GM18858 (cell line): ENCODE results near the gene GALNT17.
"Not testable (repeated sequence)": the region's sequence is repeated elsewhere in the genome, so short reads cannot be mapped to it uniquely, and the experiment has no call there.

Experiments
- ATAC-seq: cut with Tn5 transposase; IDR thresholded peaks from one replicate; pipeline ENCODE4 v1.9.1; 2021; ENCODE audit not compliant: unreplicated experiment

Gene GALNT17

GRCh38 chr7:71157757-71158156, 25.8 kb downstream of the GALNT17 start:
- no peak for ATAC-seq

- ATAC-seq = no peak
Measured at GRCh38 chr7:71165708-71166107, 33.8 kb downstream of the GALNT17 start.

DNA sequence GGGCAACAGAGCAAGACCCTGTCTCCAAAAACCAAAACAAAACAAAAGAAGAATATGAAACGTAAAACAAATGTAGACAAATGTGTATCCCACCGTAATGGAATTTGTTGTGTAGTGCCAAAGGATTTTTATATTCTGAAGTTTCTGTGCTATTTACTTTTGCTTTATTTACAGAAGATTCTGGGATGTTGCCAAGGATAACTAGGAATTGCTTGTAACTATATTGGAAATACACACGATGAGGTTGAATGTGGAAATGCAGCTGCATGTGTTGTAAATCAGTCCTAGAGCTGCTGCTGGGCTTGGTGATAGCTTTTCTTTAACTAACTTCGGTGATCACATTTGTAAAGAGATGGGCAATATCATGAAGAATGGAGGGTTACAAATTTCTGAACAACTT, 39.5 kb downstream of the GALNT17 start:
- no peak for ATAC-seq

GRCh38 chr7:71173955-71174354, 42.0 kb downstream of the GALNT17 start:
- ATAC-seq = no peak

- ATAC-seq = no peak
Measured at GRCh38 chr7:71182438-71182935, 50.5 kb downstream of the GALNT17 start.

DNA sequence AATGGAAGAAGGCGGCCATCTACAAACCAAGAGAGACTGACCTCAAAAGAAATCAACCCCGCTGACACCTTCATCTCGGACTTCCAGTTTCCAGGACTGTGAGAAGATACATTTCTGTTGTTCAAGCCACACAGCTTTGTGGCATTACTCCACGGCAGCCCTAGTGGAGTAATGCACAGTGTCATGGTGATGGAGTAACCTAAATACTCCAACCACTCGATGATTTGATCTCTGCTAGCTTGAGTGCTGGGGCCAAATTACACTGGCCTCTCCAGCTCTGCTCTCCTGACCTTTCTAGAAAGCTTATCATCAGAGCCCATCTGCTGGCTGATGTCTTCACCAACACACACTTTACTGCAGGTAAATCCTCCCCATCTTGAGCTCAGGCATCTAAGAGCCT, 52.2 kb downstream of the GALNT17 start:
- ATAC-seq = no peak

DNA sequence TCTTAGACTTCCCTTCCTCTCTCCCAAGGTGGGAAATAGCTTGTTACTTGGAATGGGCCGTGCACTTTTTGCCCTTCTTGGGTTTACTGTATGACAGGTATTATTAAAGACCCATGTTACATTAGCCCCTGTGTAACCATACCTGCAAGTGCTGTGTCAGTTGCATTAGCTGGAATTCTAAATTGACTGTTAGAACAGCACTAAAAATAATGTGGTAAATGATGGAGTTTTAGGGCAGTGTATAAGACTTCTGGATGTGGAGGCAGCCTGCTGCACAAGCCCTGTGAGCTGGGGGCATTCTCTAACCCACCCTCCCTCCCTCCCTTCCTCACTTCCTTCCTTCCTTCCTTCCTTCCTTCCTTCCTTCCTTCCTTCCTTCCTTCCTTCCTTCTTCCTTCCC, 52.7 kb downstream of the GALNT17 start:
- no peak for ATAC-seq

DNA sequence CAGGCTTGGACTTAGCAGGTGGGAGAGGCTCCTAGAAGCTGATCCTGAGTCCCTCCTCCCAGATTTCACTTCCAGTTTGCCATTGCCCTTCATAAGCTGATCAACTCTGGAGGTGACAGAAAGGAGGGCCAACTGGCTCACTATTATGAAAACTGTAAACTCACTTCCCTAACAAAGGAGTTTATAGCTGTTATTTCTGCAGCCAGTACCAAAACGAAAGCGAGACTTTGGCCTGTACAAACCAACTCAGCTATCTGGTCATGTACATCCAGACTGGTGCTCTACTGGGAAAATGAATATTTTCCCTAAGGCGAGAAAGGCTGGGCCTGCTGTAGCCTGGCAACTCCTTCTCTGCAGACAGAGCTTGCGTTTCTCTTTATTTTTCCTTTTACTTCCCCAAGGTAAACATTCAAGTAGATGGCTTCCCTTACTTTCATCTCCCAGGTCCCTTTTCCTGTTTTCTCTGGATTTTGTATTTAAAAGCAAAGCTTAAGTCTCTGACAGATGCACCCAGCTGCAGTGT, 54.7 kb downstream of the GALNT17 start:
- ATAC-seq = no peak

DNA sequence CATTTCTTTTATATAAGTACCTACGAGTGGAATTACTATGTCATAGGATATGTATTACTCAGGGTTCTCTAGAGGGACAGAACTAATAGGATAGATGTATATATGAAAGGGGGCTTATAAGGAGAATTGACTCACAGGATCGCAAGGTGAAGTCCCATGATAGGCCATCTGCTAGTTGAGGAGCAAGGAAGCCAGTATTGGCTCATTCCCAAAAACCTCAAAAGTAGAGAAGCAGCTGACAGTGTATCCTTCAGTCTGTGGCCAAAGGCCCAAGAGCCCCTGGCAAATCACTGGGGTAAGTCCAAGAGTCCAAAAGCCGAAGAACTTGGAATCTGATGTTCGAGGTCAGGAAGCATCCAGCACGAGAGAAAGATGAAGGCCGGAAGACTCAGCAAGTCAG, 59.8 kb downstream of the GALNT17 start:
- no peak for ATAC-seq

GRCh38 chr7:71193099-71193810, 61.3 kb downstream of the GALNT17 start:
- ATAC-seq = no peak

GRCh38 chr7:71198391-71198790, 66.4 kb downstream of the GALNT17 start:
- ATAC-seq = no peak

GRCh38 chr7:71198887-71199286, 66.9 kb downstream of the GALNT17 start:
- no peak for ATAC-seq

GRCh38 chr7:71206184-71206583, 74.2 kb downstream of the GALNT17 start:
- ATAC-seq = no peak

DNA sequence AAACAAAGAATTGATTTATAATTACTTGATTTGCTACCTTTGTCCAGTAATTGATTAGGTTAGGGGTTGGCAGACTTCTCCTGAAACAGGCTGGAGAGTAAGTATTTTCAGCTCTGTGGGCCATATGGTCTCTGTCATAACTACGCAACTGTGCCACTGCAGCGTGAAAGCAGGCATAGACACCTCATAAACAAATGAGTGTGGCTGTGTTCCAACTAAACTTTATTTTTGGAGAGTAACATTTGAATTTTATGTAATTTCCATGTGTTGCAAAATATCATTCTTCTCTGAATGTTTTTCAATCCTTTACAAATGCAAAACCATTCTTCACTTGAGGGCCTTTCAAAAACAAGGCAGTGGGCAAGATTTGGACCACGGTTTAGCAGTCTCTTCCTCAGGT, 76.9 kb downstream of the GALNT17 start:
- no peak for ATAC-seq

DNA sequence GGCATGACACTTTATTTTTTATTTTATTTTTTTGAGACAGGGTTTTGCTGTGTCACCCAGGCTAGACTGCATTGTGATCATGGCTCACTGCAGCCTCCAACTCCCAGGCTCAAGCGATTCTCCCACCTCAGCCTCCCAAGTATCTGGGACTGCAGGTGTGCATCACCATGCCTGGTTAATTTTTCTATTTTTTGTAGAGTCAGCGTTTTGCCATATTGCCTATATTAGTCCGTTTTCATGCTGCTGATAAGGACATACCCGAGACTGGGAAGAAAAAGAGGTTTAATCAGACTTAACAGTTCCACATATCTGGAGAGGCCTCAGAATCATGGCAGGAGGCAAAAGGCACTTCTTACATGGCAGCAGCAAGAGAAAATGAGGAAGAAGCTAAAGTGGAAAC, 77.5 kb downstream of the GALNT17 start:
- not testable (repeated sequence) for ATAC-seq

DNA sequence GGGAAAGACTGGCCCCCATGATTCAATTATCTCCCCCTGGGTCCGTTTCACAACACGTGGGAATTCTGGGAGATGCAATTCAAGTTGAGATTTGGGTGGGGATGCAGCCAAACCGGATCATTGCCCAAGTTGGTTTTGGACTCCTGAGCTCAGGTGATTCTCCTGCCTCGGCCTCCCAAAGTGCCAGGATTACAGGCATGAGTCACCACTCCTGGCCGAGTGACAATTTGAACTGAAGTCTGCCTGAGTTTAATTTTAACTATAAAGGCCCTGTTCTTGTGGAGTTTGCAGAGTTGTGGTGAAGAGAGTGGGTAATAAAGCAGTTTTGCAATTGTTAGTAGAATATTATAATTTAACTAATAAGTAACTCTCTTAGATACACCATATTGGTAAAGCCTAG, 78.3 kb downstream of the GALNT17 start:
- no peak for ATAC-seq

DNA sequence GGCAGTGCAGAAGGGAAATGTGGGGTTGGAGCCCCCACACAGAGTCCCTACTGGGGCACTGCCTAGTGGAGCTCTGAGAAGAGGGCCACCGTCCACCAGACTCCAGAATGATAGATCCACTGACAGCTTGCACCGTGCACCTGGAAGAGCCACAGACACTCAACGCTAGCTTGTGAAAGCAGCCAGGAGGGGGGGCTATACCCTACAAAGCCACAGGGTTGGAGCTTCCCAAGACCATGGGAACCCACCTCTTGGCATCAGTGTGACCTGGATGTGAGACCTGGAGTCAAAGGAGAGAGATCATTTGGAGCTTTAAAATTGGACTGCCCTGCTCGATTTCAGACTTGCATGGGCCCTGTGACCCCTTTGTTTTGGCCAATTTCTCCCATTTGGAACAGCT, 80.5 kb downstream of the GALNT17 start:
- ATAC-seq = not testable (repeated sequence)

DNA sequence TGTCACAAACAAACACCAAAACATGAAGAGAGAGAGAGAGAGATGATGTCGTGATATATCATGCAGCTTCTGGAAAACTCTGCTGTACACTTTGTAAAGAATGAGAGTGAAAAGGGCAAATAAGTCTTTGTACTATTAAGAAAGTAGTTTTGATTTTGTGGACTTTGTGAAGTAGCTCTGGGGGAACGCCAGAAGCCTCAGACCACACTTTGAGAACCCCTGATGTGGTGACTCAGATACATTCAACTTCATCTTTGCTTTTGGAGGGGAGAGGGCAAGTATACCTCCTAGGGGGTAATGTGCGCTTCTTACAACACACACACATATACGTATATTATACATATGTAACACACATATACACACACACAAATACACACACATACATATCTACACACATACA, 84.3 kb downstream of the GALNT17 start:
- no peak for ATAC-seq

- ATAC-seq = no peak
Measured at GRCh38 chr7:71220210-71220695, 88.3 kb downstream of the GALNT17 start.

GRCh38 chr7:71221049-71221448, 89.1 kb downstream of the GALNT17 start:
- ATAC-seq = no peak

- ATAC-seq = no peak
Measured at GRCh38 chr7:71221549-71221948, 89.6 kb downstream of the GALNT17 start.

GRCh38 chr7:71227126-71227525, 95.2 kb downstream of the GALNT17 start:
- no peak for ATAC-seq

DNA sequence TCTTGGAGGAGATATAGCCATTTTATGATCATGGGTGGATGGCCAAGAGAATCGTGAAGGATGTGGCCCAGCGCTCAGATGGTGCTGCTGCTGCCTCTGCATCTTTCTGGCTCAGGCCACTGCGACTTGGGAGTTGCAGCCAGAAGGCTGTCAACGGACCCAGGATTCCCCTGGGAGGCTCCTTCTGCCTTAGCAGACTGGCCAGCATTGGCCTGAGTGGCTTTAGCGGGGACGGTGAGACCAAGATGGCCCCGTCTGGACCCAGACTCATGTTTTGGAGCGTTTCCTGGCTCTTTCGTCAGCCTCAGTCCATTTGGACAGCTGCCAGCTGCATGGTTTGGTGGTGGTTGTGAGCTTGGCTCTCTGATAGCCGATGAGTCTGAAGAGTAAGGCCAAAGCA, 97.2 kb downstream of the GALNT17 start:
- no peak for ATAC-seq
